Right hindlimb (tissue), 1 donor: ENCODE results near the gene PURB.
A peak's percentile ranks its signal among the peaks of the same experiment; 100 is the strongest.
"Not testable (repeated sequence)": the region's sequence is repeated elsewhere in the genome, so short reads cannot be mapped to it uniquely, and the experiment has no call there.

Source experiments
- DNase-seq: peaks from one replicate; pipeline ENCODE4 v3.0.0-alpha.2; 2018

PURB gene

GRCh38 chr7:44885394-44886317 lies at the start of gene PURB:
Gene PURB (minus strand): TSS chr7:44885530. CDS start chr7:44885348, 182 bp downstream.
- peak; percentile 95 for DNase-seq

- DNase-seq: no peak
These were observed 49.7 kb upstream of the PURB start for GRCh38 chr7:44935016-44935415.

GRCh38 chr7:44934510-44934909 lies 49.2 kb upstream of the PURB start:
- not testable (repeated sequence) for DNase-seq

GRCh38 chr7:44930921-44931320 lies 45.6 kb upstream of the PURB start:
- DNase-seq: no peak

- DNase-seq: no peak
These were observed 37.0 kb upstream of the PURB start for GRCh38 chr7:44922351-44922694.

GRCh38 chr7:44921607-44922350 lies 36.4 kb upstream of the PURB start:
- peak; percentile 76 for DNase-seq

- no peak for DNase-seq
These were observed 34.8 kb upstream of the PURB start for GRCh38 chr7:44920119-44920518.

GRCh38 chr7:44918029-44918428 lies 32.7 kb upstream of the PURB start:
- no peak for DNase-seq

GRCh38 chr7:44917465-44917864 lies 32.1 kb upstream of the PURB start:
- no peak for DNase-seq

GRCh38 chr7:44914992-44915607 lies 29.8 kb upstream of the PURB start:
- no peak for DNase-seq

- no peak for DNase-seq
These were observed 27.5 kb upstream of the PURB start for GRCh38 chr7:44912775-44913347.

GRCh38 chr7:44911911-44912310 lies 26.6 kb upstream of the PURB start:
- no peak for DNase-seq

- no peak for DNase-seq
These were observed 24.5 kb upstream of the PURB start for GRCh38 chr7:44909596-44910389.

GRCh38 chr7:44906965-44907364 lies 21.6 kb upstream of the PURB start:
- DNase-seq: no peak

- no peak for DNase-seq
These were observed 19.8 kb upstream of the PURB start for GRCh38 chr7:44905002-44905635.

- no peak for DNase-seq
These were observed 14.1 kb upstream of the PURB start for GRCh38 chr7:44899443-44899842.

GRCh38 chr7:44898039-44898438 lies 12.7 kb upstream of the PURB start:
- DNase-seq: no peak

- DNase-seq: no peak
These were observed 12.0 kb upstream of the PURB start for GRCh38 chr7:44897309-44897708.

- DNase-seq: peak; percentile 79
These were observed 9.7 kb upstream of the PURB start for GRCh38 chr7:44894888-44895580.

GRCh38 chr7:44893710-44894234 lies 8.4 kb upstream of the PURB start:
- DNase-seq: no peak

- no peak for DNase-seq
These were observed 6.5 kb upstream of the PURB start for GRCh38 chr7:44891791-44892190.
